COR-L47 (cell line): ENCODE results near the gene LRRC2.
"Not testable (repeated sequence)": the region's sequence is repeated elsewhere in the genome, so short reads cannot be mapped to it uniquely, and the experiment has no call there.

Source experiments
- DNase-seq: peaks from one replicate; lab custom pipeline; 2025; lab: John Stamatoyannopoulos, UW

The LRRC2 gene

GRCh38 chr3:46566040-46566641 lies at the start of gene LRRC2:
LRRC2 (minus strand) TSS chr3:46566302; CDS start chr3:46551591, 14,711 bp downstream.
- DNase-seq, result no peak

- DNase-seq, result no peak
These were observed 49.1 kb upstream of the LRRC2 start for GRCh38 chr3:46615050-46615775.

GRCh38 chr3:46614431-46614830 lies 48.3 kb upstream of the LRRC2 start:
- DNase-seq, result no peak

GRCh38 chr3:46613313-46614005 lies 47.4 kb upstream of the LRRC2 start:
- DNase-seq, result no peak

- no peak for DNase-seq
These were observed 46.2 kb upstream of the LRRC2 start, which contains the start of gene FAM240A for GRCh38 chr3:46612324-46612723. FAM240A (plus strand) TSS chr3:46612525; CDS start chr3:46612684, 159 bp downstream.

- no peak for DNase-seq
These were observed 44.0 kb upstream of the LRRC2 start for GRCh38 chr3:46609944-46610722.

GRCh38 chr3:46609212-46609721 lies 43.2 kb upstream of the LRRC2 start:
- DNase-seq, result no peak

- no peak for DNase-seq
These were observed 41.5 kb upstream of the LRRC2 start for GRCh38 chr3:46607603-46608028.

- no peak for DNase-seq
These were observed 38.0 kb upstream of the LRRC2 start for GRCh38 chr3:46604127-46604526.

GRCh38 chr3:46603446-46604046 lies 37.4 kb upstream of the LRRC2 start:
- DNase-seq, result no peak

- no peak for DNase-seq
These were observed 33.5 kb upstream of the LRRC2 start for GRCh38 chr3:46599590-46599989.

GRCh38 chr3:46595819-46596314 lies 29.8 kb upstream of the LRRC2 start:
- no peak for DNase-seq

- DNase-seq, result no peak
These were observed 28.6 kb upstream of the LRRC2 start for GRCh38 chr3:46594723-46595122.

GRCh38 chr3:46593979-46594378 lies 27.9 kb upstream of the LRRC2 start:
- DNase-seq, result no peak

- DNase-seq, result no peak
These were observed 27.3 kb upstream of the LRRC2 start for GRCh38 chr3:46593274-46593862.

GRCh38 chr3:46587268-46587667 lies 21.2 kb upstream of the LRRC2 start:
- DNase-seq, result not testable (repeated sequence)

GRCh38 chr3:46586738-46587246 lies 20.7 kb upstream of the LRRC2 start:
- DNase-seq, result no peak

- DNase-seq, result no peak
These were observed 19.9 kb upstream of the LRRC2 start for GRCh38 chr3:46585799-46586693.

GRCh38 chr3:46584598-46585467 lies 18.7 kb upstream of the LRRC2 start:
- no peak for DNase-seq
